DOHH2 (cell line): ENCODE data around the gene KRTAP19-2.

Experiments used
- CTCF ChIP-seq: fragments of 200-600 bp; sonication (generic); IDR thresholded peaks from one replicate; pipeline ENCODE4 v1.5.1; 2014; ENCODE audit warnings: antibody characterized with exemption, mild to moderate bottlenecking, low read depth, low read length; ENCODE audit not compliant: poor library complexity, severe bottlenecking
- EZH2phosphoT487 ChIP-seq: fragments of 200-600 bp; sonication (generic); IDR thresholded peaks from 2 replicates; pipeline ENCODE4 v1.6.1; 2017; ENCODE audit warnings: borderline replicate concordance, mild to moderate bottlenecking, antibody characterized with exemption, low read length, moderate library complexity, mixed read lengths

- TF ChIP-seq CTCF (no peak), EZH2phosphoT487 (no peak)
Observed at GRCh38 chr21:30487336-30487735, at the start of gene KRTAP19-2.
